ENCODE results near the gene XPNPEP2.
"Not testable (repeated sequence)": the region's sequence is repeated elsewhere in the genome, so short reads cannot be mapped to it uniquely, and the experiment has no call there.

The XPNPEP2 gene

DNA sequence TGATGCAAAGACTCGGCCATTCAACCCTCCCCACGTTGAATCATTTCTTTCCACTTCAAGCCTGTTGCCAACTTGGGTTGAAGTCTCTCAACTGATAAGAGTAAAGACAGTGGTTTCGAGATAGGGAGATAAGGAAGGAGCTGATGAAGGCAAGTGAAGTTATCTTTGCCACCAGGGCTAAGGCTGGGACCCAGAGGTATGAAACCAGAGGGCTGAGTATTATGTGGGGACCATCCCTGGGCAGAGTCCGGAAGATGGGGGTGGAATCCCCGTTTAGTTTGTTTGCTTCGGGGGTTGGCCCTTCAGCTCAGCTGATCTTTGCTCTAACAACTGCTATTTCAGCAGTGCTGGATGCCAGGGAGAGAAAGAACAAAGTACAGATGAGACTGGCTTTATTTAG lies 2.3 kb upstream of the XPNPEP2 start:
- H3K4me3 ChIP-seq (IDR thresholded peaks at IDR 0.05; ENCODE audit: insufficient read depth, low read depth, low read length) = no peak overlapping the region
- H3K27ac ChIP-seq = no peak overlapping the region
- H3K4me1 ChIP-seq (ENCODE audit: low read depth, poor library complexity, severe bottlenecking) = no peaks in the 10 kb centered on the region
- no peaks in the 10 kb centered on the region for H3K36me3 ChIP-seq (ENCODE audit: insufficient read depth)
- no peaks in the 10 kb centered on the region for H3K27me3 ChIP-seq (ENCODE audit: insufficient read depth, low read depth)
- TF ChIP-seq, protein P1, sequence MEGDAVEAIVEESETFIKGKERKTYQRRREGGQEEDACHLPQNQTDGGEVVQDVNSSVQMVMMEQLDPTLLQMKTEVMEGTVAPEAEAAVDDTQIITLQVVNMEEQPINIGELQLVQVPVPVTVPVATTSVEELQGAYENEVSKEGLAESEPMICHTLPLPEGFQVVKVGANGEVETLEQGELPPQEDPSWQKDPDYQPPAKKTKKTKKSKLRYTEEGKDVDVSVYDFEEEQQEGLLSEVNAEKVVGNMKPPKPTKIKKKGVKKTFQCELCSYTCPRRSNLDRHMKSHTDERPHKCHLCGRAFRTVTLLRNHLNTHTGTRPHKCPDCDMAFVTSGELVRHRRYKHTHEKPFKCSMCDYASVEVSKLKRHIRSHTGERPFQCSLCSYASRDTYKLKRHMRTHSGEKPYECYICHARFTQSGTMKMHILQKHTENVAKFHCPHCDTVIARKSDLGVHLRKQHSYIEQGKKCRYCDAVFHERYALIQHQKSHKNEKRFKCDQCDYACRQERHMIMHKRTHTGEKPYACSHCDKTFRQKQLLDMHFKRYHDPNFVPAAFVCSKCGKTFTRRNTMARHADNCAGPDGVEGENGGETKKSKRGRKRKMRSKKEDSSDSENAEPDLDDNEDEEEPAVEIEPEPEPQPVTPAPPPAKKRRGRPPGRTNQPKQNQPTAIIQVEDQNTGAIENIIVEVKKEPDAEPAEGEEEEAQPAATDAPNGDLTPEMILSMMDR (conservative IDR thresholded peaks at IDR 0.05; ENCODE audit: low read depth, low read length) = no peak
- H3K9ac ChIP-seq = no peak overlapping the region
- no peak overlapping the region for H3K4me2 ChIP-seq
- H2AFZ ChIP-seq (ENCODE audit: low read depth) = no peak overlapping the region
- no peaks in the 10 kb centered on the region for H4K20me1 ChIP-seq (ENCODE audit: insufficient read depth)
- no peaks in the 10 kb centered on the region for H3K79me2 ChIP-seq (ENCODE audit: insufficient read depth, low read depth)

DNA sequence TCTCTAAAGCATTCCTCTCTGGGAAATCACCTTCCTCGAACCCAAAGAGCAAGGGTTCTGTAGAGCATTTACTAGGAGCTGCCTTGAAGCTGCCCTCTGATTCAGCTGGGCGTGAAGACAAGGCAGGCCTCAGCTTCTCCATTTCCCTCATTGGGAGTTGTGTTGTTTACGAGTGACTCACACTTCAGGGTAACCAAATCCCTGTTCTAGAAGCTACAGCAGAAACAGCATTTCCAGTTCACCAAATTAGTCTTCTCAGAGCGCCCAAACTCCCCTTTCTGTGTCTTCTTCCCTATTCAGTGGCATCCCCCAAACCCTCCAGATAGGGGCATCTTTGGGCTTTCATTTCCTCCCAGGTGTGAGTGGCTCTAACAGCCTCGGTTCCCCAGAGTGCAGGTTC lies 863 bp upstream of the XPNPEP2 start:
- no peaks in the 10 kb centered on the region for H3K4me1 ChIP-seq (ENCODE audit: low read depth, poor library complexity, severe bottlenecking)
- H2AFZ ChIP-seq (ENCODE audit: low read depth) = no peak overlapping the region
- H3K4me2 ChIP-seq = no peak overlapping the region

DNA sequence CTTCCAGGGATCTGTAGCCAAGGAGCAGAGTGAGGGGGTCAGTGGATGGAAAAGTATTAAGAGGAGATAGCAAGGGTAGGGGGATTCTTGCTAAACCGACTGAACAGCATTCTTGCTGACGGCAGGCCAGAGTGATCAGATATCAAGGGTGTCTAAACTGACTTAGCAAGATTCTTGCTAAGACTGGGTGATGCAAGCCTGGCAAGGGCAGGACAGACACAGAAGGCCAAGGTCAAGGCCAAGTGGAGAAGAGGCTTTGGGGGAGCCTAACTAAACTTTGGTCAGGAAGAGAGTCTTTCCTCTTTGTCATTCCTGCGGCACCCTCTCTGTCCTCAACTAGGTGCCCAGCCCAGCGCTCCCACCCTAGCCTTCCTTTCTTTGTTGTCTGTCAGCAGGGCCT lies 799 bp downstream of the XPNPEP2 start:
- TF ChIP-seq, protein P1 (conservative IDR thresholded peaks at IDR 0.05; ENCODE audit: low read depth, low read length) = no peak
- no peaks in the 10 kb centered on the region for H4K20me1 ChIP-seq (ENCODE audit: insufficient read depth)
- no peak overlapping the region for H2AFZ ChIP-seq (ENCODE audit: low read depth)
- H3K4me2 ChIP-seq = no peak overlapping the region
- H3K27ac ChIP-seq = no peak overlapping the region
- no peaks in the 10 kb centered on the region for H3K4me1 ChIP-seq (ENCODE audit: low read depth, poor library complexity, severe bottlenecking)
- H3K9ac ChIP-seq = no peak overlapping the region
- H3K4me3 ChIP-seq (IDR thresholded peaks at IDR 0.05; ENCODE audit: insufficient read depth, low read depth, low read length) = no peak overlapping the region
- no peaks in the 10 kb centered on the region for H3K27me3 ChIP-seq (ENCODE audit: insufficient read depth, low read depth)
- H3K36me3 ChIP-seq (ENCODE audit: insufficient read depth) = no peaks in the 10 kb centered on the region
- no peaks in the 10 kb centered on the region for H3K79me2 ChIP-seq (ENCODE audit: insufficient read depth, low read depth)

More for the DNA sequence above, 863 bp upstream of the XPNPEP2 start:
- Histone ChIP-seq H4K20me1 (ENCODE audit: insufficient read depth) (no peaks in the 10 kb centered on the region), H3K27ac (no peak overlapping the region), H3K79me2 (ENCODE audit: insufficient read depth, low read depth) (no peaks in the 10 kb centered on the region), H3K4me3 (IDR thresholded peaks at IDR 0.05; ENCODE audit: insufficient read depth, low read depth, low read length) (no peak overlapping the region), H3K9ac (no peak overlapping the region), H3K27me3 (ENCODE audit: insufficient read depth, low read depth) (no peaks in the 10 kb centered on the region), H3K36me3 (ENCODE audit: insufficient read depth) (no peaks in the 10 kb centered on the region)
- TF ChIP-seq, protein P1 (conservative IDR thresholded peaks at IDR 0.05; ENCODE audit: low read depth, low read length) = no peak

DNA sequence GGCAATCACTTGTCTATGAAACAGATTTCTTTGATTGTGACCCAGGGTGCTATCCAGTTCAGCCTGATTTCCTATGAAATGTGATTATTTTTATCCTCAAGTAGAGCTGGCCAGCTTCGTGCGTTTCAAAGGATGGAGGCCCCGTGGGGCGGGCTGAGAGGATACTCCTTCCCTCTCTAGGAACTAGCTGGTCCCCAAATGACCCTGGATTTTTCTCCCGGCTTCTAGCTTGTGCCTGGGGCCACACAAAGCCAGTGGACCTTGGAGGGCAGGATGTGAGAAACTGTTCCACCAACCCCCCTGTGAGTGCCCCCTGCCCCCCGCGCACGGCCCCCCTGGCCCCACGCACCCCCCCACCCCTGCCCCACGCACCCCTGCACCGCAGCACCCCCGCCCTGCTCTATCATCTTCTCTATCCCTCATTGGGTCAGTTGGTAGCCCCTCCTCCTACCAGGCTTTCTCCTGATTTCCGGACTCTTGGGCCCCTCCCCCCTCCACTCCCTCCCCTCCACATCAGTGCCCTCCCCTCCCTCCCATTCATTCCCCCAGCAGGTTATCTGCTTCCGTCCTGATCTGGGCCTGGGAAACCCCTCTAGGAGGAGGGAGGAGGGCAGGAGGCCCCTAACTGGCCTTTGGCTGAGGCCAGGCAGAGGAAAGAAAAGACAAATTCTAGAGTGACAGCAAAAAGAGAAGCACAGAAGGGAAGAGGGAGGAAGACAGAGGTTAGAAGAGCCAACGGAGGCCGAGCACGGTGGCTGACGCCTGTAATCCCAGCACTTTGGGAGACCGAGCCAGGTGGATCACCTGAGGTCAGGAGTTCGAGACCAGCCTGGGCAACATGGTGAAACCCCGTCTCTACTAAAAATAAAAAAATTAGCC lies 3.3 kb downstream of the XPNPEP2 start:
- no peaks in the 10 kb centered on the region for H3K36me3 ChIP-seq (ENCODE audit: insufficient read depth)
- no peak overlapping the region for H3K4me2 ChIP-seq
- H3K79me2 ChIP-seq (ENCODE audit: insufficient read depth, low read depth) = no peaks in the 10 kb centered on the region
- no peak overlapping the region for H3K9ac ChIP-seq
- TF ChIP-seq, protein P1 (conservative IDR thresholded peaks at IDR 0.05; ENCODE audit: low read depth, low read length) = no peak
- H3K27me3 ChIP-seq (ENCODE audit: insufficient read depth, low read depth) = no peaks in the 10 kb centered on the region
- H2AFZ ChIP-seq (ENCODE audit: low read depth) = no peak overlapping the region
- H3K27ac ChIP-seq = no peak overlapping the region
- H3K4me1 ChIP-seq (ENCODE audit: low read depth, poor library complexity, severe bottlenecking) = no peaks in the 10 kb centered on the region
- no peaks in the 10 kb centered on the region for H4K20me1 ChIP-seq (ENCODE audit: insufficient read depth)
- no peak overlapping the region for H3K4me3 ChIP-seq (IDR thresholded peaks at IDR 0.05; ENCODE audit: insufficient read depth, low read depth, low read length)

DNA sequence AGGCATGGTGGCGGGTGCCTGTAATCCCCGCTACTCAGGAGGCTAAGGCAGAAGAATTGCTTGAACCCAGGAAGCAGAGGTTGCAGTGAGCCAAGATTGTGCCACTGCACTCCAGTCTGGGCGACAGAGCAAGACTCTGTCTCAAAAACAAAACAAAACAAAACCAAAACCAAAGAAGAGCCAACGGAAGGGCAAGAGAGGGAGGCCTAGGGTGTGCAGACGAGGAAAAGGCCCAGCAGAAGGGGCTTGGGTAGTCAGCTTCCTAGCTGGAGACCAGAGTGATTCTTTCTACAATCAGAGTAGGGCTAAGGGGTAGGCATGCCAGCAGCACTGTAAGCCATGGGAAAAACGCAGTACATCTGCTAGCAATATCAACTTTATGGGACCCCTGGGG lies 4.0 kb downstream of the XPNPEP2 start:
- not testable (repeated sequence) for H3K4me1 ChIP-seq (ENCODE audit: low read depth, poor library complexity, severe bottlenecking)

More for the DNA sequence above, 4.0 kb downstream of the XPNPEP2 start:
- not testable (repeated sequence) for H3K27ac ChIP-seq; H3K79me2 ChIP-seq (ENCODE audit: insufficient read depth, low read depth); H4K20me1 ChIP-seq (ENCODE audit: insufficient read depth); H3K9ac ChIP-seq; H3K4me3 ChIP-seq (IDR thresholded peaks at IDR 0.05; ENCODE audit: insufficient read depth, low read depth, low read length); H3K36me3 ChIP-seq (ENCODE audit: insufficient read depth); H2AFZ ChIP-seq (ENCODE audit: low read depth); H3K27me3 ChIP-seq (ENCODE audit: insufficient read depth, low read depth); H3K4me2 ChIP-seq

Measured in KMS-11 (cell line).